GM06990 (cell line): ENCODE measurements around the gene TNFAIP2.

ENCODE experiments used
- DNase-seq: peaks from one replicate; pipeline ENCODE4 v3.0.0-alpha.2; 2011; ENCODE audit not compliant: insufficient read length; ENCODE audit errors: extremely low read depth
- H3K27me3 ChIP-seq: replicated peaks from 2 replicates; pipeline ENCODE4 v1.6.0; 2011; ENCODE audit warnings: low read length; ENCODE audit not compliant: control insufficient read depth, insufficient read depth
- H3K36me3 ChIP-seq: 2 replicates; pipeline ENCODE4 v1.5.1; 2011; ENCODE audit warnings: low read length; ENCODE audit not compliant: control insufficient read depth, insufficient read depth
- H3K4me3 ChIP-seq: replicated peaks from 2 replicates; pipeline ENCODE4 v1.5.1; 2011; ENCODE audit warnings: low read depth, mild to moderate bottlenecking, control low read depth, low read length
- TF ChIP-seq, protein P1 (sequence below): IDR thresholded peaks from 2 replicates; pipeline ENCODE4 v1.5.1; 2011; ENCODE audit warnings: low read length, control low read depth, mild to moderate bottlenecking, inconsistent platforms; ENCODE audit not compliant: insufficient read depth, poor library complexity, severe bottlenecking

The TNFAIP2 gene

DNA sequence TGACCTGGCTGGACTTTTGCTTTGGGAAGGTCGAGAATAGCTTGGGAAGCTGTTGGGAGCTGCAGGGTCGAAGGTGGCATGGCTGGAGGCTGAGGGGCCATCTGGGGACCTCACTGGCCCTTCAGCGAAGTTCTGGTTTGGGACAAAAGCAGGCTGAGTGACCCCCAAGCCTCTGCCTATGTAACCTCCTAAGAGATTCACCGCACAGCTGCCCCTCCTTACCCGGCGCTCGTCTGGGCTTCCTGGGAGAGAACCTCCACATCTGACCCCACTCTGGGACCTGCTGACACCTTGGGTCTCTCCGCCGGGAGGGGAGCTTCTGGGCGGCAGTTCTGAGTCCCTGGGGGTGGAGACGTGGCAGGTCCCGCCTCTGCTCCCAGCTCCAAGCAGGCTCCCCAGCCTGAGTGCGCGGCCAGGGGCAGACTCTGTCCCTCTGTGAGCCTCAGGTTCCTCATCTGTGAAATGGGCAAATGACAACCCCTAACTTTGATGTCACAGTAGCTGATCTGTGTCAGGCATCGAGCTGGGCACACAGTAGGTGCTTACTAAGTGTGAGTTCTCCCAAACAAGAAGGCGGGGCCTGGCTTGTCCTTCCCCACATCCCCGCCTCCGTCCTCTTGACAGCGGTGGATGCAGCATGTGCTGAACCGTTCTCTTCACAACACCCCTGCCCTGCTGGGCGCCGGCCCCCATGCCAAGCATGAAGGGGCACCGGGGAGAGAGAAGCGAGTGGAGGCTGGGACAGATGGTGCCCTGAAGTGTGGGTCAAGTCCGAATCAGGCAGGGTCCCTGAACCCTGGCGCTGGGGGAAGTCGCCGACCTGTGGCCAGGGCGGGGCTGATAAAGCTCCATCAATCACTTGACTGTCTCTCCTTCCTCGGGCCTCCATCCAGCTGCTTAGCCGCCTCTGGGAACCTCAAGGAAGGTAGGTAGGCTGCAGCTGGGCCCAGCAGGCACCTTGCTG lies 25.0 kb upstream of the TNFAIP2 start:
- no peak for DNase-seq
- Histone ChIP-seq H3K4me3 (no peak overlapping the region), H3K36me3 (no peaks in the 10 kb centered on the region), H3K27me3 (no peaks in the 10 kb centered on the region; the same call in 1 of the 2 replicates)
- TF ChIP-seq, protein P1, sequence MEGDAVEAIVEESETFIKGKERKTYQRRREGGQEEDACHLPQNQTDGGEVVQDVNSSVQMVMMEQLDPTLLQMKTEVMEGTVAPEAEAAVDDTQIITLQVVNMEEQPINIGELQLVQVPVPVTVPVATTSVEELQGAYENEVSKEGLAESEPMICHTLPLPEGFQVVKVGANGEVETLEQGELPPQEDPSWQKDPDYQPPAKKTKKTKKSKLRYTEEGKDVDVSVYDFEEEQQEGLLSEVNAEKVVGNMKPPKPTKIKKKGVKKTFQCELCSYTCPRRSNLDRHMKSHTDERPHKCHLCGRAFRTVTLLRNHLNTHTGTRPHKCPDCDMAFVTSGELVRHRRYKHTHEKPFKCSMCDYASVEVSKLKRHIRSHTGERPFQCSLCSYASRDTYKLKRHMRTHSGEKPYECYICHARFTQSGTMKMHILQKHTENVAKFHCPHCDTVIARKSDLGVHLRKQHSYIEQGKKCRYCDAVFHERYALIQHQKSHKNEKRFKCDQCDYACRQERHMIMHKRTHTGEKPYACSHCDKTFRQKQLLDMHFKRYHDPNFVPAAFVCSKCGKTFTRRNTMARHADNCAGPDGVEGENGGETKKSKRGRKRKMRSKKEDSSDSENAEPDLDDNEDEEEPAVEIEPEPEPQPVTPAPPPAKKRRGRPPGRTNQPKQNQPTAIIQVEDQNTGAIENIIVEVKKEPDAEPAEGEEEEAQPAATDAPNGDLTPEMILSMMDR: no peak

DNA sequence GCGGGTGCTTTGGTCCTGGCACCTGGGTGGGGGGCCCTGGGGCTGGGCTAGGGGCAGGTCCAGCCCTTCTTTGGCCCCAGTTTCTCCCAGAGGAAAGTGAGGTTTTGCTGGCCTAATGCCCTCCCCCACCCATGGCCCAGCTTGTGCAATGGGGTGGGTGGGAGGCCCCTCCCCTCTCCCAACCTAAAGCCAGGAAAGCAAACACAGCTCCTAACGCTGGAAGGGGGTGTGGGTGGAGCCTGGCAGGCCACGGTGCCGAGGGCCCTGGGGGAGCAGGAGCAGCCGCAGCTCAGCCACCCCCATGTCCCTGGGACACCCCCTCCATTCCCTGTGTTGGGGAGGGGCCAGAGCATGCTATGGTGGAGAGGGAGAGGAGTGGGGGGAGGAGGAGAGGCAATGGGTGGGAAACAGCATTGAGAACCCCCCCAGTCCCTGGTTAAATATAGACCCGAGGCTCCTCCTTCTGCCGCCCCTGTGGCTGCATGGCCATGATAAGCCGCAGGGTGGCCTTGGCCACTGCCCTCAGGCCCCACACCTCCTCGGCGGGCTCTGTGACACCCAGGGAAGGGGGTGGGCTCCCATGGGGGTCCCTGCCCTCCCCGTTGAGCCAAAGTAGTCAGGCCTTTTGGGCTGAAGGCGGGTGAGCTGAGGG lies 24.1 kb upstream of the TNFAIP2 start:
- TF ChIP-seq, protein P1: no peak
- no peak for DNase-seq
- H3K27me3 ChIP-seq: no peaks in the 10 kb centered on the region; the same call in 1 of the 2 replicates
- no peaks in the 10 kb centered on the region for H3K36me3 ChIP-seq
- no peak overlapping the region for H3K4me3 ChIP-seq

DNA sequence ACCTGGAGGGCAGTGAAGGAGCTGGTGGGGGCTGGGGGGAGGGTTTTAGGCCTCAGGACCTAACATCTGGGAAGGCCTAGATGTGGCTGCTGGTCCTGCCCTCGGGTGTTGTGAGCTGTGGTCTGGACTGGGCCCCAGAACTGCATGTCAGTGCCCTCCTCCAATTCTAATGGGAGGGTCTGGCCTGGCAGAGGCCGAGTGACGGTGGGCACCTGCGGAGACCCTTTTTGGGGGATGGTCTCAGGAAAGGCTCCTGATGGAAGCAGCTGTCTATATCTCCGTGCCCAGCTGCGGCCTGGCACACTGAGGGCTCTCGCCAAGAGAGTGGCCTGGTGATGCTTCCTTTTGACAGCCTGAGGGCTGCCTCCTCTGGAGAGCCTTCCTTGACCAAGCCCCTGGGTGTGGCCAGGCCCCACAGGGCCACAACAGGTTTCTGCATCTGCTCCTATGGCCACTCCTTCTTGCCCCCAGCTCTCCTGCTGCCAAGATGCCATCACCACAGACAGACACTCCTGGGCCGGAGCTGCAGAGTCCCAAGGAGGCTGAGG lies 23.5 kb upstream of the TNFAIP2 start:
- TF ChIP-seq, protein P1: no peak
- Histone ChIP-seq H3K27me3 (no peaks in the 10 kb centered on the region; the same call in 1 of the 2 replicates), H3K4me3 (no peak overlapping the region), H3K36me3 (no peaks in the 10 kb centered on the region)
- no peak for DNase-seq

DNA sequence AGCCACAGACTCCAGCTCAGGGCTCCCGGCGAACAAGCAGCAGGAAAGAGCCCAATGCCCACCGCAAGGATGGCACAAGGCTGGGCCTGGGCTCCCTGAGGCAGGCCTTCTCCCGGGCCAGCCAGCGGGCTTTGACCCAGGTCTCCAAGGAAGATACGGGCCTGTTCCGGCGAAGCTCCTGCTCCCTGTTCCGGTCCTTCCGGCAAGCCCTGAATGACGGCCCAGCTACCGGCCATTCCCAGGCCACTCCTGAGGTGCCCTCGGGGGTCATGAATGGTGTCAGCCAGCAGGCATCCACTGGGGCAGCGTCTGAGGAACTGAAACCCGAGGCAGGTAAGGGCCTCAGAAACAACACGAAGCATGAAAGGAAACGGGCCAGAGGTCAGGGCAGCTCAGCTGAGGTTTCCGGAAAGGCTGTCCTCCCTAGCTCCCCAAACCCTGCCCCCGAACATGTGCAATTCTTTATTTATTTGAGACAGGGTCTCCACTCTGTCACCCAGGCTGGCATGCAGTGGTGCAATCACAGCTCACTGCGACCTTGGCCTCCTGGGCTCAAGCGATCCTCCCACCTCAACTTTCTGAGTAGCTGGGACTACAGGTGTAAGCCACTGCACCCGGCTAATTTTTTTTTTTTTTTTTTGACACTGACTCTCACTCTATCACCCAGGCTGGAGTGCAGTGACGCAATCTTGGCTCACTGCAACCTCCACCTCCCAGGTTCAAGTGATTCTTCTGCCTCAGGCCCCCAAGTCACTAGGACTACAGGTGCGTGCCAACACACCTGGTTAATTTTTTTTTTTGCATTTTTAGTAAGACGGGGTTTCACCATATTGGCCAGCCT lies 22.8 kb upstream of the TNFAIP2 start:
- H3K36me3 ChIP-seq: no peaks in the 10 kb centered on the region
- H3K4me3 ChIP-seq: no peak overlapping the region
- TF ChIP-seq, protein P1: no peak
- H3K27me3 ChIP-seq: no peaks in the 10 kb centered on the region; the same call in 1 of the 2 replicates
- DNase-seq: peak; percentile 65

DNA sequence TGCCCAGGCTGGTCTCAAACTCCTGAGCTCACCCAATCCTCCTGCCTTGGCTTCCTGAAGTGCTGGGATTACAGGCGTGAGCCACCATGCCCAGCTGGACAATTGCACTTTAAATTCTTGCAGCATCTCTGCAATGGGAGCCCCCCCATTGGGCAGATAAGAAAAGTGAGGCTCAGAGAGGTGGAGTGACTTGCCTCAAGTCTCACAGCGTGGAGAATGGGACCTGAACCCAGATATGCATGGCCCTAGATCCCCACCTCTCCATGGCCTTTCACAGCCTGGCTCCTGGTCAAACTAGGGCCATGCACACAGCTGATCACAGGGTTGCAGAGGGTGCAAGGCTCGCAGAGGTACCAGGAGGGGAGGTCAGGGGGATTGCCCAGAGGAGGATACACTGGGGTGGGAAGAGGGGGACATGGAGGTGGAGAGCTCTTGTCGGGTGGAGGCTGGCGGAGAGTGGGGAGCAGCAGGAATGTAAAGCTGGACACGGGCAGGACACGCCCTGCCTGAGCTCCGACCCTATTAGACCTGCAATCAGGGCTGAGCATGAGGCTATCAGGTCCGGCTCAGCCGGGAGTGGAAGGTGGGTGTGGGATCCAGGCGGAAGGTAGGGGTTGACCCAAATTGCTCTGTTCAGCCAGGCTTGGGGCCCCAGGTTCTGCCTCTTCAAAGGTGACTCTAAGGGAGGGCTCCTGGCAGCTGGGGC lies 21.9 kb upstream of the TNFAIP2 start:
- no peak for DNase-seq

More for the DNA sequence above, 21.9 kb upstream of the TNFAIP2 start:
- TF ChIP-seq, protein P1: no peak
- H3K4me3 ChIP-seq: no peak overlapping the region
- H3K36me3 ChIP-seq: no peaks in the 10 kb centered on the region
- H3K27me3 ChIP-seq: no peaks in the 10 kb centered on the region; the same call in 1 of the 2 replicates
